NCI-H187 (cell line): ENCODE measurements around the gene SPATA20.
A peak's percentile ranks its signal among the peaks of the same experiment; 100 is the strongest.

Experiments used
- DNase-seq, 2 experiments: peaks; one replicate each; lab custom pipeline; 2025; lab: John Stamatoyannopoulos, UW

SPATA20 gene

GRCh38 chr17:50547035-50547735 is at the start of gene SPATA20:
Gene SPATA20, plus strand, starts transcription at chr17:50547174. Its CDS starts 35 bp downstream, at chr17:50547209.
- peak; percentile 72 to 76 for DNase-seq

- no peak for DNase-seq
These were observed 48.7 kb upstream of the SPATA20 start for GRCh38 chr17:50498021-50498874.

- no peak for DNase-seq
These were observed 47.7 kb upstream of the SPATA20 start for GRCh38 chr17:50499270-50499669.

GRCh38 chr17:50499721-50500120 is 47.3 kb upstream of the SPATA20 start:
- no peak for DNase-seq

- DNase-seq, result no peak
These were observed 45.9 kb upstream of the SPATA20 start for GRCh38 chr17:50501054-50501453.

- DNase-seq, result no peak
These were observed 44.5 kb upstream of the SPATA20 start for GRCh38 chr17:50502301-50502990.

GRCh38 chr17:50505591-50506130 is 41.3 kb upstream of the SPATA20 start:
- DNase-seq, result no peak

- no peak for DNase-seq
These were observed 40.7 kb upstream of the SPATA20 start for GRCh38 chr17:50506298-50506697.

GRCh38 chr17:50507871-50508572 is 39.0 kb upstream of the SPATA20 start, which contains the start of gene MYCBPAP:
Gene MYCBPAP, plus strand, starts transcription at chr17:50508439. Its CDS starts 236 bp downstream, at chr17:50508675.
- no peak for DNase-seq

- DNase-seq, result no peak
These were observed 38.2 kb upstream of the SPATA20 start for GRCh38 chr17:50508573-50509460.

- DNase-seq, result no peak
These were observed 35.9 kb upstream of the SPATA20 start for GRCh38 chr17:50511058-50511457.

- DNase-seq, result no peak
These were observed 33.5 kb upstream of the SPATA20 start for GRCh38 chr17:50513495-50513894.

- DNase-seq, result no peak
These were observed 32.6 kb upstream of the SPATA20 start for GRCh38 chr17:50514388-50514787.

- DNase-seq, result no peak
These were observed 31.9 kb upstream of the SPATA20 start for GRCh38 chr17:50514936-50515702.

- no peak for DNase-seq
These were observed 30.0 kb upstream of the SPATA20 start for GRCh38 chr17:50517011-50517410.

GRCh38 chr17:50517504-50518383 is 29.2 kb upstream of the SPATA20 start:
- no peak for DNase-seq

- DNase-seq, result no peak
These were observed 28.5 kb upstream of the SPATA20 start for GRCh38 chr17:50518384-50519023.

GRCh38 chr17:50519141-50519834 is 27.7 kb upstream of the SPATA20 start:
- DNase-seq, result no peak
